Stimulated activated CD4-positive, alpha-beta T cell treated with anti-CD3 and anti-CD28 coated beads, Interleukin-2, amount 100 ng/mL, for 48 hours (primary cell): ENCODE measurements around the gene ST7L.
"Not testable (repeated sequence)": the region's sequence is repeated elsewhere in the genome, so short reads cannot be mapped to it uniquely, and the experiment has no call there.

Experiments used
- DNase-seq, 2 donors: peaks; one replicate each; pipeline ENCODE4 v3.0.0-alpha.2; 2020

ST7L gene, protein sequence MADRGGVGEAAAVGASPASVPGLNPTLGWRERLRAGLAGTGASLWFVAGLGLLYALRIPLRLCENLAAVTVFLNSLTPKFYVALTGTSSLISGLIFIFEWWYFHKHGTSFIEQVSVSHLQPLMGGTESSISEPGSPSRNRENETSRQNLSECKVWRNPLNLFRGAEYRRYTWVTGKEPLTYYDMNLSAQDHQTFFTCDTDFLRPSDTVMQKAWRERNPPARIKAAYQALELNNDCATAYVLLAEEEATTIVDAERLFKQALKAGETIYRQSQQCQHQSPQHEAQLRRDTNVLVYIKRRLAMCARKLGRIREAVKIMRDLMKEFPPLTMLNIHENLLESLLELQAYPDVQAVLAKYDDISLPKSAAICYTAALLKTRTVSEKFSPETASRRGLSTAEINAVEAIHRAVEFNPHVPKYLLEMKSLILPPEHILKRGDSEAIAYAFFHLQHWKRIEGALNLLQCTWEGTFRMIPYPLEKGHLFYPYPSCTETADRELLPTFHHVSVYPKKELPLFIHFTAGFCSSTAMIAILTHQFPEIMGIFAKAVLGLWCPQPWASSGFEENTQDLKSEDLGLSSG

DNA sequence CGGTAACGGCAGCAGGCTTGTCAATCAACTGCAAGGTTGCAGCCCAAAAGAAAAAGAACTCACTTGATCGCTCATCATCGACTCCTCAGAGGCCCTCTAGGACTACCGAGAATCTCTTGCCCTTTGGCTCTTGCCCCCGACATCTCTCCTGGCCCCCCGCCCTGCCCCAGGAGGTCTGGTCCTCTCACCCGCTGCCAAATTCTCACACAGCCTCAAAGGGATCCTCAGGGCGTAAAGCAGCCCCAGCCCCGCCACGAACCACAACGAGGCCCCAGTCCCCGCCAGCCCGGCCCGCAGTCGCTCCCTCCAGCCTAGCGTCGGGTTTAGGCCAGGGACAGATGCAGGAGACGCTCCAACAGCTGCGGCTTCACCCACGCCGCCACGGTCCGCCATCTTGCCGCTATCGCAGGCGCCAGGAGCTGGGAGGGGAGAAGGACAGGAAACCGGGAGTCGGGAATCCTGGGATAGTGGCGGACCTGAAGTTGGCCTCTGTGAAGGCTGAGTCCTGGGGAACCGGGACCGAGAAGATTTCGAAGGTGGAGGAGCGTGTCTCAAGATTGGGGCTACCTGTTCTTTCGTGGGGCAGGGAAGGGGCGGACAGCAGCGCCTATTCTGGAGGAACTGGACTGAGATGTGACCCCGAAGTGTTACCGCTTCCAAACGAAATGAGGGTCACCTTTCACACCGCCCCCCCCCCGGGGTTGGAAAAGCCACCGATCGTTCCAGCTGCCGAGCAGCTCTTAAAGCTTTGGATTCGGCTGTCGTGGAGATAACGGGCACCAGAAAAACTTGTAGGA lies at the start of gene ST7L:
TSS of gene ST7L (minus strand) at position 421 of the 797 bp plus-strand sequence. CDS start at position 393, 28 bp downstream.
- peak; percentile 47 to 54 for DNase-seq

DNA sequence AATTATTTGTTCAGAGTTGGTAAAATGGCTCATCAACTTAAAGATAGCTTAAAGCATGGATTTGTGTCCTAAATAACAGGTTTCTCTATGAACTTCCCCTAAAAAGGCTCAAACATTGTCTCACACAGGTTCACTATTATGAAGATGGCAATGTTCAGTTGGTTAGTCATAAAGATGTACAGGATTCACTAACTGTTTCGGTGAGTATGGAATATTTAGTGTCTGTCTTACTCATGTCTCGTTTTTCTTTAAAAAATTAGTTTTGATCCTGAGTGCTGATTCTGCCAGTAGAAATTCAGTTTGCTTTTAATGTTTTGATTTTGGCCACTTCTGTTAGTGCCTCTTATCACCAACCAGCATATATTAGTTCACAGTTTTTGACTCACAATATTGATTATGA lies 48.0 kb upstream of the ST7L start:
- no peak for DNase-seq

DNA sequence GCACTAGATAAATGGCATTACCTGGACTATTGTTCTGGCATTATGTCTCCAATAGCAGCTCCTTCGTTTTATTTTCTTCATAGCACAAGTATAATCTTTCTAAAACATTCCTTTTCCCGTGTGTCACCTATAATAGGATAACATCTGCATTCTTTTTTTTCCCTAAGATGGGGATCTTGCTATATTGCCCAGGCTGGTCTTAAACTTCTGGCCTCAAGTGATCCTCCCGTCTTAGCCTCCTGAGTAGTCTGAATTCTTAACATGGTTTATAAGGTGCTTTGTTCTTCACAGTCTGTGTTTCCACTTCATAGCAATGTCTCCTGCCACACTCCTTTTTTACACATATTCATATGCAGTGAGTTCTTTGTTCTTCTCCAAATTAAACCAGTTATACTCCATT lies 46.9 kb upstream of the ST7L start:
- DNase-seq = no peak

DNA sequence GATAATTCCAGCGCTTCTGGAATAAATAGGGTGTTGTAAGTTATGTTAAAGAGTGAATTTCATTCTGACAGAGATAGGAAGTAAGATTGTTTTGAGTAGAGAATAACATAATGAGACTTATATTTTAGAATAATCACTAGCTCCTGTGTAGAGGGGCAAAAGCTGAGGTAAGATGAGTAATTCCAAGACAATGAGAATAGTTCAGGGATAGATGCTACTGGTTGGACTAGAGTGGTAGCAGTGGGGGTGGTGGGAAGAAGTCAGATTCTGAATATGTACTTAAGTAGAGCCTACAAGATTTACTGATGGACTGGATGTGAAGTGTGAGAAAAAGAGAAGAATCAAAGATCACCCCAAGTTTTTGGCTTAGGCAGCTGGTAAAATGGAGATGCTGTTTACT lies 32.3 kb upstream of the ST7L start:
- no peak for DNase-seq

DNA sequence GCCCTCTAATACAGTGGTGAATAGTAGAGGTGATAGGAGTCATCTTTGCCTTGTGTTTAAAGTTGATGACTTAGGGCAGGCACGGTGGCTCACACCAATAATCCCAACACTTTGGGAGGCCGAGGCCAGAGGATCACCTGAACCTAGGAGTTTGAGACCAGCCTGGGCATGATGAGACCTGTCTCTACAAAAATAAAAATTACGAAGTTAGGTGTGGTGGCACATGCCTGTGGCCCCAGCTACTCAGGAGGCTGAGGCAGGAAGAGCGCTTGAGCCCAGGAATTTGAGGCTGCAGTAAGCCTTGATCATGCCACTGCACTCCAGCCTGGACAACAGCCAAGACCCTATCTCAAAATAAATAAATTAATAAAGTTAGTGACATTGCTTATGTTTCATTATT lies 27.3 kb upstream of the ST7L start:
- DNase-seq = no peak

DNA sequence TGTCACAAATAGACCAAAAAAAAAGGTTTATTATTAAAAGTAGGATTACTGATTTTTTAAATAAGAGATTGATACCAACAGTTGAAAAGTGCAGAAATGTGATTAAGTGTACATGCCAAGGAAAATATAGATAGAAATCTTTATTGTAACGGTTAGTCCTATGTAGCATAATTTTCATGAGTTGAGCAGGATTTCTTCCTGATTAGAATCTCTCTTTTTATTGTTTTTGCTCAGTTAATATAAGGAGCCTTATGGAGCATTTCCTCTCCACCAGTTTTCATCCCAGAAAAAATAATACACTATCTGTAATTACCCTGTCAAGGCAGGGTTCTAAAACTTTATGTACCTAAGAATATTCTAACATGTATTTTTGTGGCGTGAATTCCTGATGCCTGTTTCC lies 24.1 kb upstream of the ST7L start:
- no peak for DNase-seq

DNA sequence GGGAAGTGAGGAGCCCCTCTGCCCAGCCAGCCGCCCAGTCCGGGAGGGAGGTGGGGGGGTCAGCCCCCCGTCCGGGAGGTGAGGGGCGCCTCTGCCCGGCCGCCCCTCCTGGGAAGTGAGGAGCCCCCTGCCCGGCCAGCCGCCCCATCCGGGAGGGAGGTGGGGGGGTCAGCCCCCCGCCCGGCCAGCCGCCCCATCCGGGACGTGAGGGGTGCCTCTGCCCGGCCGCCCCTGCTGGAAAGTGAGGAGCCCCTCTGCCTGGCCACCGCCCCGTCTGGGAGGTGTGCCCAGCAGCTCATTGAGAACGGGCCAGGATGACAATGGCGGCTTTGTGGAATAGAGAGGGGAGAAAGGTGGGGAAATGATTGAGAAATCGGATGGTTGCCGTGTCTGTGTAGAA lies 21.5 kb upstream of the ST7L start:
- not testable (repeated sequence) for DNase-seq

DNA sequence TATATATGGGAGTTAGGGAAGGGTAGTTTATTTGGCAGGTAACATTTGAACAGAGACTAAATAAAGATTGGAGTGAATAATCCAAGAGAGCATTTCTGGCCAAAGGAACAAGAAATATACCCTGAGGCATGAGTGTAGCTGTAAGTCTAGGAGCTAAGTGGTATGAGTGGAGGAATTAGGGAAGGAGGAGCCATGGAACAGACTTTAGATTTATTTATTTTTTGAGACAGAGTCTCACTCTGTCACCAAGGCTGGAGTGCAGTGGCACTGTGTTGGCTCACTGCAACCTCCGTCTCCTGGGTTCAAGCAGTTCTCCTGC lies 19.1 kb upstream of the ST7L start:
- DNase-seq = no peak

DNA sequence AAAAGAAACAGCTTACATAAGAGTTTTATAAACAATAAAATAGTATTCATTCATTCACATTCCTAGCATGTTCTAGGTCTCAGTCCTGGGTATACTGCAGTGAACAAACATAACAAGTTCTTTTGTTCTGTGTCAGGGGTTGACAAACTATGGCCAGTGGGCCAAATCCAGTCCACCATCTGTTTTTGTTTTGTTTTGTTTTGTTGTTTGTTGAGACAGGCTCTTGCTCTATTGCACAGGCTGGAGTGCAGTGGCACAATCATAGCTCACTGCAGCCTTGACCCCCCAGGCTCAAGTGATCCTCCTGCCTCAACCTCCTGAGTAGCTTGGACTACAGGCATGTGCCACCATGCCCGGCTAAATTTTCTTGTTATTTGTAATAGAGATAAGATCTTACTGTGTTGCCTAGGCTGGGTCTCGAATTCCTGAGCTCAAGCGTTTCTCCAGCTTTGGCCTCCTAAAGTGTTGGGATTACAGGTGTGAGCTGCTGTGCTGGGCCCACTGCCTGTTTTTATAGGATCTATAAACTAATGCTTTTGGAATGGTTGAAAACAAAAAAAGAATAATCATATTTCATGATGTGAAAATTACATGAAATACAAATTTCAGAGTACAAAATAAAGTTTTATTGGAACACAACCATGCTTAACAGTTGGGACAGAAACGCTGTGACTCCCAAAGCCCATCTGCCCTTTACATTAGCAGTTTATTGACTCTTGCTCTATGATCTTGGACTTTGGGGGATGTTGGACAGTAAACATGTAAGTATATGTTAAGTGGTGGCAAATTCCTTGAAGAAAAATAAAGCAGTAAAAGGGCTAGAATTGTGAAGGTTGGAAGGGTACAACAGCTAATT lies 18.5 kb upstream of the ST7L start:
- DNase-seq = no peak

DNA sequence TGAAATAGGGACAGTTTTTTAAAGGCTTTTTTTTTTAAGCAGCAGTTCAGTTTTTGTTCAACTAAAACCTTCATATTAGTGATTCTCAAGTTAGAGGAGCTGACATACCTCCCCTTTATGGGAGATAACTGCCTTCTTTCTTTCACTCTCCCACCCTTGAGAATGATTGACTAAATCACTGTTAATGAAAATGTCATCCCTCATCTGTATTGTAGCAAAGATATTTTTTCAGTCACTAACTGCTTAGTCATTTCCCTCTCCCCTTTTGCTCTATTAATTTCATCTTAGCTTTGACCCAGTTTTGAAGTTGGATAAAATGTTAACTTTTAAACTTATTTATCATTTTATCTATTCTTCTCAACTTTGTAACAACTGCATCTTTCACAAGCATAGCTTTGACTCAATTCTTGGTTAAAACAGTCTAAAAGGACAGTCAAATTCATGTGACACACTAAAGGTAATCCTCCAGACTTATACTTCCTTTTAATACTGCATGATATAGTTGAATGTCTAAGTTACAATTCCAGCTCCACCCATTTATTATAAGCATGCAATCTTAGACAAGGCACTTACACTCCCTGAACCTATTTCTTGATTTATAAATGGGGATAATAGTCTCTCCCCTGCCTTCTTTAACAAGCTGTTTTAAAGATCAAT lies 17.8 kb upstream of the ST7L start:
- no peak for DNase-seq

DNA sequence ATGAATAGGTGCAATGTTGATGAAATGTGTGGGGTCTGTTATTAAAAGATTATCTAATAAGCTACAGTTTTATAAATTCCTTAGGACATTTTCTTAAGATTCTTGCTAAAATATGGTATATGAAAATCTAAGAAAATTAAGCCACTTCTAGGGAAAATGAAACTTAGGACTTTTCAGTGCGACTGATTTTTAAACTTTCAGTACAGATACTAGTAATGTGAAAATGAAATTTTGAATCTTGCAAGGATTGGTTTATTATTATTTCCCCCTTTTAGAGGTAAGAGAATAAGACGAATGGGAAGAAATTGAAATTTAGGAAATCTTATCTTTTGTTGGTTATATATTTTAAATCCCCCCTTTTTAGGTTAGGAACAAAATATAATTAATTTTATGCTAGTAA lies 17.1 kb upstream of the ST7L start:
- DNase-seq = no peak

DNA sequence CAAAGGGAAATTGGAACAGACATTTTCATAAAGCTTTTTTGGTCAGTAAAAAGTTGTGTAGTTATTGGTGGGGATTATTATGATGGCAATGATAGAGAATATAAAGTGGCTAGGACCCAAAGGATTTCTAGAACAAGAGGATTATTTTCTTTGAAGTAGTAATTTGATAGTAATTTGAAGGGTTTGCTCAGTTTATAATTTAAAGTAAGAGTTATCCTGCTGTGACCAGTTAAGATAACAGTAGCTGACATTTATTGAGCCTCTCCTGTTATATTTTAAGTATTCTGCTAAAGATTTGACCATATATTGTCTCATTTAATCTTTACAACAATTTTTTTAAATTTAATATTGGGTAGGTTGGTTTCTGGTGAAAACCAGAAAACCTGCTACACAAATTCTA lies 15.4 kb upstream of the ST7L start:
- DNase-seq = no peak

DNA sequence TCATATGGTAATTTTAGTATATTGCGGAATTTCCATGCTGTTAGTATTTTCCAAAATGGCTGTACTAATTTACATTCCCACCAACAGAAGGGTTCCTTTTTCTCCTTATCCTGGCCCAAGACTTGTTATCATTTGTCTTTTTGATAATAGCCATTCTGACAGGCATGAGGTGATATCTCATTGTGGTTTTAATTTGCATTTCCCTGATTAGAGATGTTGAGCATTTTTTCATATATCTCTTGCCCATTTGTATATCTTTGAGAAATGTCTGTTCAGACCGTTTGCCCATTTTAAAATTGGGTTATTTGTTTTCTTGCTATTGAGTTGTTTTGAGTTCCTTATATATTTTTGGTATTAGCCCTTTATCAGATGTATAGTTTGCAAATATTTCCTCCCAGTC lies 14.7 kb upstream of the ST7L start:
- DNase-seq = no peak

DNA sequence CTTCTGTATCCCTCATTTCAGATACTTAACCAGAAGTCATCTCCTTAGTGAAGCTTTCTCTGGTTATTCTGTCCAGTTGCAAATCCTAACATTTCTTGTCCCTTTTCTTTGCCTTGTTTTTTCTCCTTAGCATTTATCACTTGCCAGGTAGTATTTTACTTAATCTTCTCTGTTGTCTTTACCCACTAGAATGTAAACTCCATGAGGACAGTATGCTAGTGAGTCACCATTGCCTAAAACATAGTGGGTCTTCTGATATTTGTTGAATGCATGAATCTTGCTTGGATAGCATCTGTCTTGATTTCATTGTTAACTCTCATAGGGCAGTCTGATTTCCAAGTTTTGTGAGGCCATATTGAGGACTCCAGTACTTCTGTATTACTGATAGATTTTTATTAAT lies 10.3 kb upstream of the ST7L start:
- DNase-seq = no peak

DNA sequence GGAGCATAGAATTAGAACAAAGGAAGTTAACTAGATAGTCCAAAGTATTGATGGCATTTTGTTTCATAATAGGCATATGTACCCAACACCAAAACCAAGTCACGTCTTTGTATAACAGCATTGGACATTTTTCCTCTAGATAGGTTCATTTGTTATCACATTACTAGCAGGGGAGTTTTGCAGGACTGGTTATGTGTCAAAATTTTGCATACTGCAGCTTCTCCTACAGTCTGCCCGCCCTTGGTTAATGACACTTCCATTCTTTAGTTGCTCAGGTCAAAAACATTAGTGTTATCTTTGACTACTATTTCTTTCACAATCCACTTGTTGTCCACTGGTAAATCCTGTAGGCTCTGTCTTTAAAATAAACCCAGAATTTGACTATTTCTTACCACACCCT lies 9.6 kb upstream of the ST7L start:
- no peak for DNase-seq

DNA sequence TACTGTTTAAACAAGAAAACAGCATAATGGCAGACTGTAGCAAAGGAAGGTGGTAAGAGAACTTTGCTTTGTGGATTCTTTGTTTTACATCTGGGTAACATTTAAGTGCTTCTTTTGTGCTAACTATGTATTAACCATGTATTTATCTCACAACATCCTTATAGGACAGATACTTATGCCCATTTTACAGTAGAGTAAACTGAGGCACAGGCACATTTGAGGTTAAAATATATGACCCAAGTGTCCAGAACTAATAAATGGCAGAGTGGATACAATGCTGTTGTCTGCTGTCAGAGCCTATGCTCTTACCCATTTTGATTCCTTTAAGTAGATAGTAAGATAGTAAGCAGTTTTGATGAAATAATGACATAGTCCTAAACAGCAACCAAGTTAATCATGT lies 7.9 kb upstream of the ST7L start:
- no peak for DNase-seq

DNA sequence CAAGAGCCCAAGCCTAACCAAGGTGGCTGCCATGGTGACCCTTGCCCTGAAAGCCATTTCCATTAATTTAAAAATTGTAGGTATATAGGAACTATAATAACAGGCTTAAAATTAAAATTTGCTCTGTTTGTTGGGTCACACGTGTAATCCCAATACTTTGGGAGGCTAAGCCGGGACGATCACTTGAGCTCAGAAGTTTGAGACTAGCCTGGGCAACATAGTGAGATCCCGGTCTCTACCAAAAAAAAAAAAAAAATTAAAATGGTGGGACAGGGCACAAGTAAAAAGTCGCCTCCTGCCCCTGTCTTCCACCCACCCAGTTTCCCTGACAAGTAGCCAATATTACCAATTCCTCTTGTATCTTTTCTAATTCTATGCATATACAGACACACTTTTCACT lies 7.3 kb upstream of the ST7L start:
- no peak for DNase-seq

DNA sequence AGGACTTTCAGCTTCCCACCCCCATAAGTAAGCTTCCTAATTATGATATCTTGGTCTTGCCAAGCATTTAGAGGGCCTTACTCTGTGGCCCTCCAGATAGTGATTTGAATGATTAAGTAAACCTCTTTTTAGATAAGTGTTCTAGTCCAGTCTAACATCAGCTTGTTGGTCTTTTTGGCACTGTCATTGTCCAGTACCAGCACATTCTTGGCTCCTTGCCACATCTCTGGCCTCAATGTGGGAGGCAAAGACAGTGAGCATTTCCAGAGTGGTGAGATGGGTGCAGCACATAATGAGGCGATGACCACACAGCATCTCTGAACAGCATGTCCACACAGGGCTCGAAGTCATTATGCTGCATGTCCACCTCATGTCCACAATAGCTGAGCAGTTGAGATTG lies 6.8 kb upstream of the ST7L start:
- no peak for DNase-seq

DNA sequence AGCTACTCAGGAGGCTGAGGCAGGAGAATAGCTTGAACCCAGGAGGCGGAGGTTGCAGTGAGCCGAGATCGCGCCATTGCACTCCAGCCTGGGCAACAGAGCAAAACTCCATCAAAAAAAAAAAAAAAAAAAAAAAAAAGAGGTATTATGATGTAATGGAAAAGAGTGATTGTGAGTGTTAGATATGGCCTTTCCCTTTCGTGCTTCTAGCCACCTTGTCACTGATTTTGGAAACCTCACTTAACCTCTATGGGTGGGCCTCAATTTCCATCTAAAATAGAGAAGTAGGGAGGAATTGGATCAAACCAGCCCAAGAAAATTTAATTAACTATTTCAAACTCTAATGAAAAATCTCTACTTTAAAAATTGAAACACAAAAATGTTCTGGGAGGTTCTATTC lies 5.6 kb upstream of the ST7L start:
- not testable (repeated sequence) for DNase-seq

DNA sequence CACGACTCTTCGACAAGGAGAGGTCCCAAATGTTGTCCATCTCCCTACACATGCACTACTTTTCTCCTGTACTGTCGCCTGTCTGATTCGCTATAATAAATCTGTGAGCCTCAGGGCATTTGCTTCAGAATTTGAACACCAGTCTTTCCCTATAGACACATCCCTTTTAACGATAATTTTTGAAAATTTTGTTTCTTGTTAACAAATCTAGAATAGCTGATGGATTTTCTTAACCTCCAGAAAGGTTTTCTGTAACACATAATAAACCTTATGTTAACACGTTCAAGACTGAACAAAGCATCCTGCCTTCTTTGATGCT lies 1.4 kb upstream of the ST7L start:
- DNase-seq = no peak

DNA sequence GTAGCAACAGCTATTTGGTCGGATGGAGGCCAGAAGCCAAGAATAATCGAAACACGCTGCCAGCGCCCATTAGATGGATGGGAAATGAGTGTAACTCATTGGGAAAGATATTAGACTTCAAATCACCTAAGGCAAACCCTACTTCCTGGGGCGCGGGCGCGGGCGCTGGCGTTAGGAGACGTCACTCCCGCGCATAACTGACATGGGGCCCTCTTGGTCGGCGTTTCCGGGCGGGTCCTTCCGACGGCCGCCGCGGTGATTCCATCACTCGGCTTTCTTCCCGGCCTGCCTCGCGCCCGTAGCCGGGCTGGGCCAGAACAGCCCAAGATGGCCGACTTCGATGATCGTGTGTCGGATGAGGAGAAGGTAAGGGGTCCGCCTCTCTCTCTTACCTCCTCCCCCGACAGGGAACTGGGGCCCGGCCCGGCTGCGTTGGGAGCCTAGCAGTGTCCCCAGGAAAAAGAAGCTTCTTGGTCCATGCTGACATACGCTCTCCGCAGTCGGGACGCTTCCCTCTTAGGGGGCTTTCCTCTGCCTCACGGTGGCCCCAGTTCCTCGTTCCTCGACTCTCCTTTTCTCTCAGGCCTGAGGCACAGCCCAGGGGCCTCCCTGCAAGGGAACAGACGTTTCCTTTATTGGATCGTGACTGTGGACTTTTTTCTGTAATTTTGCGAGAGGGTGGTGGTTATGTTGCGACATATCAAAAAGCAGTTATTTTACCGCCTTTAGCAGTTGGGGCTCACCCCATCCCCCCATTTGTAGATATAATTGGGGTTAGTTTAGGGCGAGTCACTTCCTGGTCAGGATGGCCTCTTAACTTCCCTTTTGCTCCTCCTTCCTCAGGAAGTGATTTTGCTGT lies 806 bp upstream of the ST7L start, which contains the start of gene CAPZA1:
TSS of gene CAPZA1 (plus strand) at position 315 of the 859 bp plus-strand sequence. CDS start at position 328, 13 bp downstream.
- DNase-seq = peak; percentile 79 to 88
